HepG2 (cell line): ENCODE data around the gene CCDC181. TPM values are rescaled to one million over a fixed set of nuclear protein-coding genes. Genes with fewer than 3 reads are reported as not detected.

Experiments used
- ATAC-seq: fragments of 200-7000 bp; cut with Tn5 transposase; 3 replicates; pipeline ENCODE4 v1.9.1; 2020; ENCODE audit warnings: mild to moderate bottlenecking, moderate library complexity
- BruUV-seq: library from RNA; stranded (reverse); fragments of 400-500 nt; replicated peaks from 2 replicates; lab custom pipeline; 2021; lab: Mats Ljungman, UMichigan
- CTCF ChIA-PET: fragments of 300-600 bp; formaldehyde crosslinking; extraction: SDS; loops from one replicate; lab custom pipeline; 2021; ENCODE audit warnings: low total read pairs, inconsistent platforms, low intra/inter-chr PET ratio; lab: Yijun Ruan, JAX
- POLR2A ChIA-PET: fragments of 350-600 bp; sonication (Branson Sonifier 250); formaldehyde crosslinking; loops from one replicate; lab custom pipeline; 2020; ENCODE audit warnings: antibody characterized with exemption, inconsistent platforms; lab: Yijun Ruan, JAX
- DNase-seq: peaks from one replicate; pipeline ENCODE4 v3.0.0-alpha.2; 2015; ENCODE audit warnings: low spot score
- FAIRE-seq: peaks from 3 replicates; lab custom pipeline; 2011; peaks lifted over from hg19 to GRCh38; lab: Jason Lieb, UNC
- H2AFZ ChIP-seq: one replicate; pipeline ENCODE4 v1.6.1; 2011; ENCODE audit warnings: low read length, inconsistent platforms
- H3K27ac ChIP-seq: fragments of 300-600 bp; 3 replicates; pipeline ENCODE4 v1.8.0; 2011; ENCODE audit warnings: mixed run types, mild to moderate bottlenecking, mixed read lengths, low read length, inconsistent platforms; ENCODE audit not compliant: insufficient read depth; ENCODE audit errors: extremely low read length
- H3K27me3 ChIP-seq, 2 experiments: fragments of 200-600 bp in 1 of 2; 2 replicates in 1 of 2; 3 replicates in 1 of 2; pipeline versions ENCODE4 v1.6.0 to v1.8.0; 2011; ENCODE audit warnings: low read length in 2 of 2, mild to moderate bottlenecking in 2 of 2, moderate library complexity in 2 of 2, inconsistent platforms in 1 of 2; ENCODE audit not compliant: insufficient read depth in 2 of 2, control insufficient read depth in 1 of 2
- H3K36me3 ChIP-seq, 2 experiments: fragments of 200-600 bp in 1 of 2; replicated peaks in 1 of 2; 2 replicates in 1 of 2; 3 replicates in 1 of 2; pipeline versions ENCODE4 v1.5.1 to v1.8.0; 2011; ENCODE audit warnings: low read length in 2 of 2, inconsistent platforms in 1 of 2; ENCODE audit not compliant: insufficient read depth in 2 of 2, control insufficient read depth in 1 of 2
- H3K4me1 ChIP-seq: 2 replicates; pipeline ENCODE4 v1.5.1; 2012; ENCODE audit warnings: low read length, inconsistent platforms; ENCODE audit not compliant: insufficient read depth
- H3K4me2 ChIP-seq: 2 replicates; pipeline ENCODE4 v1.6.0; 2011; ENCODE audit warnings: low read depth, low read length, inconsistent platforms
- H3K4me3 ChIP-seq, 3 experiments: fragments of 200-600 bp in 1 of 3; sonication (generic), shearing (Covaris generic) in 1 of 3; replicated peaks in 1 of 3; 2 replicates each; pipeline ENCODE4 v1.5.1; 2011 to 2016; ENCODE audit warnings: low read length in 3 of 3, inconsistent platforms in 2 of 3, low read depth in 2 of 3, mild to moderate bottlenecking in 2 of 3, control low read depth in 1 of 3, mixed read lengths in 1 of 3; ENCODE audit not compliant: insufficient read depth in 1 of 3
- H3K79me2 ChIP-seq: one replicate; pipeline ENCODE4 v1.6.1; 2011; ENCODE audit warnings: low read length, inconsistent platforms; ENCODE audit not compliant: insufficient read depth
- H3K9ac ChIP-seq: 2 replicates; pipeline ENCODE4 v1.6.0; 2011; ENCODE audit warnings: mild to moderate bottlenecking, low read depth, low read length, inconsistent platforms; ENCODE audit not compliant: insufficient read depth
- H3K9me3 ChIP-seq: 2 replicates; pipeline ENCODE4 v1.5.1; 2012; ENCODE audit warnings: mild to moderate bottlenecking, low read length
- H4K20me1 ChIP-seq: 2 replicates; pipeline ENCODE4 v1.6.0; 2011; ENCODE audit warnings: inconsistent platforms, mild to moderate bottlenecking, low read length, moderate library complexity; ENCODE audit not compliant: insufficient read depth
- KDM5A ChIP-seq: fragments of 200-600 bp; sonication (generic); IDR thresholded peaks from 2 replicates; pipeline ENCODE4 v1.7.0; 2018; ENCODE audit warnings: antibody characterized with exemption, mild to moderate bottlenecking, low read length, borderline replicate concordance
- PHF8 ChIP-seq: sonication (generic); formaldehyde crosslinking; IDR thresholded peaks from 2 replicates; pipeline ENCODE4 v1.5.0; 2020; ENCODE audit warnings: missing genetic modification reagents
- ZNF629 ChIP-seq: sonication (generic); formaldehyde crosslinking; conservative IDR thresholded peaks from 2 replicates; pipeline ENCODE4 v1.5.0; 2020; ENCODE audit warnings: missing genetic modification reagents
- WGBS: methylation state at CpG from one replicate; pipeline ENCODE4 v1.1.6; 2017; ENCODE audit warnings: low lambda C conversion rate; 5-methylcytosine and 5-hydroxymethylcytosine counted together
- in situ Hi-C: cut with HindIII; loops from 2 replicates; pipeline ENCODE4 v1.10.0; 2017; ENCODE audit warnings: low pct_unique_long_range_greater_than_20kb; ENCODE audit not compliant: extremely low pct_ligation_motif_present
- intact Hi-C: fragments of 100-400 bp; cut with micrococcal nuclease; formaldehyde crosslinking; loops from one replicate; pipeline ENCODE4 v1.10.0; 2022; ENCODE audit not compliant: unreplicated experiment
- polyA plus RNA-seq, 8 experiments: library from polyadenylated mRNA; depleted of rRNA in 3 of 8; stranded (reverse) in 7 of 8; unstranded in 1 of 8; fragments of >200 nt; fragmentation: Illumina TruSeq in 4 of 8; extraction: Trizol in 4 of 8; gene quantifications; 2 replicates each; pipeline versions ENCODE4 v1.2.1 to v1.2.3, GENCODE V29; 2011 to 2016; ENCODE audit warnings: low read depth in 4 of 8, missing spikeins in 1 of 8, mixed read lengths in 1 of 8; ENCODE audit not compliant: insufficient read depth in 1 of 8
- total RNA-seq, 5 experiments: library from RNA; depleted of rRNA; stranded (reverse); fragments of >200 nt; fragmentation: Illumina TruSeq; extraction: Trizol; gene quantifications; 2 replicates each; pipeline ENCODE4 v1.2.3, GENCODE V29; 2016; ENCODE audit warnings: low read depth in 1 of 5
- TF ChIP-seq, protein P1 (sequence below): sonication (generic); formaldehyde crosslinking; IDR thresholded peaks from 2 replicates; pipeline ENCODE4 v1.4.0; 2020; ENCODE audit warnings: missing genetic modification reagents, borderline replicate concordance
- TF ChIP-seq, protein P2 (sequence below): sonication (generic); formaldehyde crosslinking; IDR thresholded peaks from 2 replicates; pipeline ENCODE4 v1.4.0; 2020; ENCODE audit warnings: missing genetic modification reagents
- TF ChIP-seq, protein P3 (sequence below): sonication (generic); formaldehyde crosslinking; IDR thresholded peaks from 2 replicates; pipeline ENCODE4 v1.9.0; 2021; ENCODE audit warnings: missing genetic modification reagents, mild to moderate bottlenecking, borderline replicate concordance

The CCDC181 gene
- total and polyA plus RNA-seq, 2 of the 13 experiments (the other 11 are each of a cell fraction or from before 2014, with no cell fraction given) = 0.07 TPM; not detected in 1

DNA sequence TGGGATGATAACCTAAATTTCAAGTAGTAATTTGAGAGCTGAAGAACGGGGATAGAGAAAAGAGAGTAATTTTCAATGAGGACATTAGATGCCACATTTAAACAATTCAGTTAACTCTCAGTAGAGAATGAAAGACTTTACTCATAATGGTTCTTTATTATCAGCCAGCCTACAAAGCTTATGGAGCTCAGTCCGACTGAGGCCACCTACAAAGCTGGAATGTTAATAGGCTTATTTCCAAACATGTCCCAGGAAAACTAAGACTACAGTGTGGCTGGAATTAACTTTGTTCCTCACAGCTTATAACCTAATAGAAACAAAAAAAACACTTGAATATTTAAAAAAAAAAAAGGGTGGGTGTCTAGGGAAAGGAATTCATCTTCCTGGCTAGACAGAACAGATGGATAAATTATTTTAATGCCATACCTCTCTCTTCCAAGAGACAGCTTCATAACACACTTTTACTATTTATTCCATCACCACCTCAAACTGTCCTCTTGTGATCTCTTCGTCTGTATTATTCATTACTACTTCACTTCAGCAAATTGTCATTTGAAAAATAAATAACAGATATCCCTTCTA lies 48.6 kb upstream of the CCDC181 start:
- DNase-seq (no peak), ATAC-seq (no peak), FAIRE-seq (no peak)
- Histone ChIP-seq H2AFZ (no peak overlapping the region), H3K27ac (no peak overlapping the region), H3K9ac (no peak overlapping the region), H3K4me3 (no peak overlapping the region), H3K4me2 (no peak overlapping the region), H3K27me3 (no peaks in the 10 kb centered on the region), H3K36me3 (peaks cover 6 to 28% of the 10 kb centered on the region in 2 experiments; a peak in 4 of 5 replicates), H4K20me1 (peaks cover 38% of the 10 kb centered on the region), H3K79me2 (peaks cover 55% of the 10 kb centered on the region), H3K4me1 (peaks cover 23% of the 10 kb centered on the region), H3K9me3 (no peaks in the 10 kb centered on the region)
- no TSS peak for BruUV-seq
- POLR2A ChIA-PET = no interaction called here
- WGBS = 95% methylated on average over 3 of the region's 3 CpGs
- CTCF ChIA-PET = no interaction called here
- in situ Hi-C loops = no loop called here
- intact Hi-C loops = no loop called here
- TF ChIP-seq, protein P1, sequence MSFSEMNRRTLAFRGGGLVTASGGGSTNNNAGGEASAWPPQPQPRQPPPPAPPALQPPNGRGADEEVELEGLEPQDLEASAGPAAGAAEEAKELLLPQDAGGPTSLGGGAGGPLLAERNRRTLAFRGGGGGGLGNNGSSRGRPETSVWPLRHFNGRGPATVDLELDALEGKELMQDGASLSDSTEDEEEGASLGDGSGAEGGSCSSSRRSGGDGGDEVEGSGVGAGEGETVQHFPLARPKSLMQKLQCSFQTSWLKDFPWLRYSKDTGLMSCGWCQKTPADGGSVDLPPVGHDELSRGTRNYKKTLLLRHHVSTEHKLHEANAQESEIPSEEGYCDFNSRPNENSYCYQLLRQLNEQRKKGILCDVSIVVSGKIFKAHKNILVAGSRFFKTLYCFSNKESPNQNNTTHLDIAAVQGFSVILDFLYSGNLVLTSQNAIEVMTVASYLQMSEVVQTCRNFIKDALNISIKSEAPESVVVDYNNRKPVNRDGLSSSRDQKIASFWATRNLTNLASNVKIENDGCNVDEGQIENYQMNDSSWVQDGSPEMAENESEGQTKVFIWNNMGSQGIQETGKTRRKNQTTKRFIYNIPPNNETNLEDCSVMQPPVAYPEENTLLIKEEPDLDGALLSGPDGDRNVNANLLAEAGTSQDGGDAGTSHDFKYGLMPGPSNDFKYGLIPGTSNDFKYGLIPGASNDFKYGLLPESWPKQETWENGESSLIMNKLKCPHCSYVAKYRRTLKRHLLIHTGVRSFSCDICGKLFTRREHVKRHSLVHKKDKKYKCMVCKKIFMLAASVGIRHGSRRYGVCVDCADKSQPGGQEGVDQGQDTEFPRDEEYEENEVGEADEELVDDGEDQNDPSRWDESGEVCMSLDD = no peak
- TF ChIP-seq ZNF629 (CRISPR knock-in tag) = no peak
- no peak for TF ChIP-seq KDM5A
- TF ChIP-seq, protein P2, sequence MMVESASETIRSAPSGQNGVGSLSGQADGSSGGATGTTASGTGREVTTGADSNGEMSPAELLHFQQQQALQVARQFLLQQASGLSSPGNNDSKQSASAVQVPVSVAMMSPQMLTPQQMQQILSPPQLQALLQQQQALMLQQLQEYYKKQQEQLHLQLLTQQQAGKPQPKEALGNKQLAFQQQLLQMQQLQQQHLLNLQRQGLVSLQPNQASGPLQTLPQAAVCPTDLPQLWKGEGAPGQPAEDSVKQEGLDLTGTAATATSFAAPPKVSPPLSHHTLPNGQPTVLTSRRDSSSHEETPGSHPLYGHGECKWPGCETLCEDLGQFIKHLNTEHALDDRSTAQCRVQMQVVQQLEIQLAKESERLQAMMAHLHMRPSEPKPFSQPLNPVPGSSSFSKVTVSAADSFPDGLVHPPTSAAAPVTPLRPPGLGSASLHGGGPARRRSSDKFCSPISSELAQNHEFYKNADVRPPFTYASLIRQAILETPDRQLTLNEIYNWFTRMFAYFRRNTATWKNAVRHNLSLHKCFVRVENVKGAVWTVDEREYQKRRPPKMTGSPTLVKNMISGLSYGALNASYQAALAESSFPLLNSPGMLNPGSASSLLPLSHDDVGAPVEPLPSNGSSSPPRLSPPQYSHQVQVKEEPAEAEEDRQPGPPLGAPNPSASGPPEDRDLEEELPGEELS = no peak
- TF ChIP-seq, protein P3, sequence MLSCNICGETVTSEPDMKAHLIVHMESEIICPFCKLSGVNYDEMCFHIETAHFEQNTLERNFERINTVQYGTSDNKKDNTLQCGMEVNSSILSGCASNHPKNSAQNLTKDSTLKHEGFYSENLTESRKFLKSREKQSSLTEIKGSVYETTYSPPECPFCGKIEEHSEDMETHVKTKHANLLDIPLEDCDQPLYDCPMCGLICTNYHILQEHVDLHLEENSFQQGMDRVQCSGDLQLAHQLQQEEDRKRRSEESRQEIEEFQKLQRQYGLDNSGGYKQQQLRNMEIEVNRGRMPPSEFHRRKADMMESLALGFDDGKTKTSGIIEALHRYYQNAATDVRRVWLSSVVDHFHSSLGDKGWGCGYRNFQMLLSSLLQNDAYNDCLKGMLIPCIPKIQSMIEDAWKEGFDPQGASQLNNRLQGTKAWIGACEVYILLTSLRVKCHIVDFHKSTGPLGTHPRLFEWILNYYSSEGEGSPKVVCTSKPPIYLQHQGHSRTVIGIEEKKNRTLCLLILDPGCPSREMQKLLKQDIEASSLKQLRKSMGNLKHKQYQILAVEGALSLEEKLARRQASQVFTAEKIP (CRISPR knock-in tag) = no peak
- no peak for TF ChIP-seq PHF8 (CRISPR knock-in tag)
